Measurements from ENCODE around the gene SLC12A3. TPM values are rescaled to one million over a fixed set of nuclear protein-coding genes. Genes with fewer than 3 reads are reported as not detected.
"Not testable (repeated sequence)": the region's sequence is repeated elsewhere in the genome, so short reads cannot be mapped to it uniquely, and the experiment has no call there.

Gene SLC12A3
- total RNA-seq, 3 donors from 2014 or later: not detected

DNA sequence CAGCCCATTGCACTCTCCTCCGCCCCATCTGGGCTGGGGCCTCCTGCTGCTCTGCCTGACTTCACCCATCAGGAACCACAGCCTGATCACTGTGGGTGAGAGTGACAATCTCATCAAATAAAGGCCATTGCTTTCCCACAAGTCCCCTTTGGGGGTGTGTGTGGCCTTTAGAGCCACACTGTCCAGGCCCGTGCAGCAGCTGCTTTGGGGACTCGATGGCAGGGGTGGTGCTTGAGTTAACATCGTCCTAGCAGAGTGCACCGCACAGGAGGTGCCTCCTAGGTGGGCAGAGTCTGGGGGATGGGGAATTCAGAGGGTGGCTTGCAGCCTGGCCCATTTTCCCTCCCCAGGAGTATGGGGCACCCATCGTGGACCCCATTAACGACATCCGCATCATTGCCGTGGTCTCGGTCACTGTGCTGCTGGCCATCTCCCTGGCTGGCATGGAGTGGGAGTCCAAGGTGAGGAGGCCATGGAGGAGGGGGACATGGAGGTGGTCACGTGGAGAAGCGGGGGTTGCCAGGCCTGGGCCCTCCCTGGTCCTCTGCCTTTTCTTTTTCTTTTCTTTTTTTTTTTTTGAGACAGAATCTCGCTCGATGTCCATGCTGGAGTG, 5.4 kb downstream of the SLC12A3 start:
- H3K27me3 Mint-ChIP-seq (ENCODE audit: low read depth): no peaks in the 10 kb centered on the region
- no peak for ATAC-seq

DNA sequence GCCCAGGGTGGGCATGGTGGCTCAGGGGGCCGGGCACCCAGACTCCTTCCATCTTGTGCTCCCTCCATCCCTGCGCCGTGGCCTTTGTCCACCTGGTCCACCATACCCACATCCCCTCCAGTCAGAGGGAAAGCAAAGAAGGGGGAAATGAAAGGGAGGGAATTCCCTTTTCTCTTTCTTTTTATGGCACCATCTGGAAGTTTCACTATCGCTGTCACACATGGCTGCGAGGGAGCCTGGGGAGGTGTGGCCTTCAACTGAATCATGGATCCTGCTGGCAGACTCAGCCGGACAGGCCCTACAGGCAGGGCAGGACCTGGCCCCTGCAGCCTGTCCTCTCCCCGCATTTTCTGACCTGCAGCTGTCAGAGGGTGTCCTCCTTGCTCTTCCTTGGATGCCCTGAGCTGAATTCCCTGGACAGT, 6.2 kb downstream of the SLC12A3 start:
- no peaks in the 10 kb centered on the region for H3K27me3 Mint-ChIP-seq (ENCODE audit: low read depth)
- H3K4me3 Mint-ChIP-seq: no peak overlapping the region
- H3K4me1 Mint-ChIP-seq (ENCODE audit: low read depth): peaks cover 5% of the 10 kb centered on the region
- ATAC-seq: no peak
- no peaks in the 10 kb centered on the region for H3K9me3 Mint-ChIP-seq
- H3K36me3 Mint-ChIP-seq (ENCODE audit: insufficient read depth): no peaks in the 10 kb centered on the region
- no peak for DNase-seq

More for the DNA sequence above, 5.4 kb downstream of the SLC12A3 start:
- H3K4me3 Mint-ChIP-seq: no peak overlapping the region
- DNase-seq: no peak
- H3K36me3 Mint-ChIP-seq (ENCODE audit: insufficient read depth): no peaks in the 10 kb centered on the region
- H3K9me3 Mint-ChIP-seq: no peaks in the 10 kb centered on the region
- H3K4me1 Mint-ChIP-seq (ENCODE audit: low read depth): peaks cover 5% of the 10 kb centered on the region

DNA sequence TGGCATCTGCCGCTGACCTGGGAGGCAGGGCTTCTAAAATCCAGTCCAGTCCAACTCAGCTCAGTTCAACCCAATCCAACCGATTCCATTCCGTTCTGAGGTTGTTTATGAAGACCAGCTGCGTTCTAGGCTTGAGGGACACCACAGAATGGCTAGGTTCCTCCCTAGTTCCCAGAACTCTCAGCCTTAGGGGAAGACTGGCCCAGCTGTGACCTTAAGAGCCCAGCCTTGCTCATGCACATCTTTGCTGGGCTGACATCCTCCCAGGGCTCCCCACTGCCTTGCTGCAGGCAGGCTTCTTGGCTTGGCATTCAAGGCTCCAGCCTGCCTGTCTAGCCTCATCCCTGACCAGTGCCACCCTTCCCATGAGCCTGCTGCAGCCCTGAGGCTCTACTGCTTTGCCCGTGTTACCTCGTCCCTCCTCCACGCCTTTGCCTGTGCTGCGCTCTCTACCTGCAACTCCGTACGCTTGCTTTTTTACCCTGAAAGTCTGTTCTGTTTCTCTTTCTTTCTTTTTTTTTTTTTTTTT, 7.9 kb downstream of the SLC12A3 start:
- no peaks in the 10 kb centered on the region for H3K9me3 Mint-ChIP-seq
- ATAC-seq (no peak), DNase-seq (no peak)
- no peaks in the 10 kb centered on the region for H3K27me3 Mint-ChIP-seq (ENCODE audit: low read depth)
- no peak overlapping the region for H3K4me3 Mint-ChIP-seq
- H3K36me3 Mint-ChIP-seq (ENCODE audit: insufficient read depth): no peaks in the 10 kb centered on the region
- no peaks in the 10 kb centered on the region for H3K4me1 Mint-ChIP-seq (ENCODE audit: low read depth)

DNA sequence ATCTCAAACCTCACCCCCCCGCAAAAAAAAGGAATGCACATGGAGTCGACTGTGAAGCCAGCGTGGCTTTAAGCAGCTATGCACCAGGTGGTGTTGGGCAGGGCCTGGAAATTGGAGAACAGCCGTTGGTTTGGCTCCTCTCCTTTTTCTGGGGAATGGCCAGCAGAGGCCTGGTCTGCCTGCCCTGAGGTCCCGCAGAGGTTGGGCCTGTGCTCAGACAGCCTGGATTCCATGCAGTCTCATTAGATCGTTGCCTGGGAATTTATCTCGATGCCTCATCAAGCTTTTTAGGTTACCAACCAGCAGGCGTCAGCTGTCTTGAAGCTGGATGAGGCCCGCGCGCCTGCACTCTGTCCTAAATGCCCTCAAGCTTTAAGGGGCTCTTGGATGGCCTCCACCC, 9.8 kb downstream of the SLC12A3 start:
- no peaks in the 10 kb centered on the region for H3K4me1 Mint-ChIP-seq (ENCODE audit: low read depth)
- DNase-seq (no peak), ATAC-seq (no peak)
- H3K9me3 Mint-ChIP-seq: no peaks in the 10 kb centered on the region
- H3K36me3 Mint-ChIP-seq (ENCODE audit: insufficient read depth): no peaks in the 10 kb centered on the region
- no peaks in the 10 kb centered on the region for H3K27me3 Mint-ChIP-seq (ENCODE audit: low read depth)
- H3K4me3 Mint-ChIP-seq: no peak overlapping the region

DNA sequence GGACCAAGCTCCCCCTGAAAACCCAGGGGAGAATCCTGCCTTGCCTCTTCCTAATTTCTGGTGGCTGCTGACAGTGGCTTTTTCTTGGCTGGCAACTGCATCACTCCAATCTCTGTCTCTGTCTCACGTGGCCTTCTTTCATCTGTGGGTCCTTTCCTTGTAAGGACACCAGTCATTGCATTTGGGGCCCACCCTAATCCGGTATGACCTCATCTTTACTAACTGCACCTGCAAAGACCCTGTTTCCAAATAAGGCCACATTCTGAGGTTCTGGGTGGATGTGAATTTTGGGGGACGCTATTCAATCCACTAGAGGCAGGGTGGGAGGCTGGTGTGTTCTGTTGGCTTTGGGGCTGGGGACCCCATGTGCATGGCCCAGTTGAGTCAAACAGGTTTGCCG, 11.0 kb downstream of the SLC12A3 start:
- H3K4me1 Mint-ChIP-seq (ENCODE audit: low read depth): no peaks in the 10 kb centered on the region
- no peaks in the 10 kb centered on the region for H3K36me3 Mint-ChIP-seq (ENCODE audit: insufficient read depth)
- no peak for ATAC-seq
- no peak for DNase-seq
- H3K27me3 Mint-ChIP-seq (ENCODE audit: low read depth): no peaks in the 10 kb centered on the region
- no peaks in the 10 kb centered on the region for H3K9me3 Mint-ChIP-seq
- H3K4me3 Mint-ChIP-seq: no peak overlapping the region

DNA sequence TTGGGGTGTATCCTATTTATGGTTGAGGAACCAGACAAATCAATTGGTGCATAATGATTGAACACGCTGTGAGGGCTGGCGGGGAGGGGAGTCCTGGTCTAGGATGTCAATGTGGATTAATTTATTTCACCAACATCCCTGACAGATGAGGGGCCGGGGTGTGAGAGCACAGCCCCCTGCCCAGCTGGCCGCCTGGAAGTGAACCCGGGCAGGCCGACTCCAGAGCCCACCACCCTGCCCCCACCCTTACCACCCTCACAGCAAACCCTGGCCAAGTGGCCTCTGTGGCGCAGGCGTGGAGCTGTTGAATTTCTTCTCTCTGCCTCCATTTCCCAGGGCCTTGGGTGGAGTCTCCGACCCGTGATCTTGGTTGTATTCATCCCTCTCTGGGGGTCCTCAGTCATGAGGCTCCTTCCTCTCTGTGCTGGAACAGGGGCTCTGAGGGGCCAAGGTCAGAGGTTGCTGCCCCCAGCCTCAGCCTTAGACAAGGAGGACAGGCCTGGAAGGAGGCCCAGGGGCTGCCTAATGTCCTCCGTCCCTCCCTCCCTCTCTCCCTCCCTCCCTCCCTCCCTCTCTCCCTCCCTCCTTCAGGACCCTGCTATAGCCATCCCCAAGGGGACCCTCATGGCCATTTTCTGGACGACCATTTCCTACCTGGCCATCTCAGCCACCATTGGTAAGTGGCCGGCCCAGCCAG, 12.6 kb downstream of the SLC12A3 start:
- DNase-seq (no peak), ATAC-seq (no peak)
- H3K9me3 Mint-ChIP-seq: no peaks in the 10 kb centered on the region
- no peaks in the 10 kb centered on the region for H3K4me1 Mint-ChIP-seq (ENCODE audit: low read depth)
- no peaks in the 10 kb centered on the region for H3K27me3 Mint-ChIP-seq (ENCODE audit: low read depth)
- no peak overlapping the region for H3K4me3 Mint-ChIP-seq
- no peaks in the 10 kb centered on the region for H3K36me3 Mint-ChIP-seq (ENCODE audit: insufficient read depth)

DNA sequence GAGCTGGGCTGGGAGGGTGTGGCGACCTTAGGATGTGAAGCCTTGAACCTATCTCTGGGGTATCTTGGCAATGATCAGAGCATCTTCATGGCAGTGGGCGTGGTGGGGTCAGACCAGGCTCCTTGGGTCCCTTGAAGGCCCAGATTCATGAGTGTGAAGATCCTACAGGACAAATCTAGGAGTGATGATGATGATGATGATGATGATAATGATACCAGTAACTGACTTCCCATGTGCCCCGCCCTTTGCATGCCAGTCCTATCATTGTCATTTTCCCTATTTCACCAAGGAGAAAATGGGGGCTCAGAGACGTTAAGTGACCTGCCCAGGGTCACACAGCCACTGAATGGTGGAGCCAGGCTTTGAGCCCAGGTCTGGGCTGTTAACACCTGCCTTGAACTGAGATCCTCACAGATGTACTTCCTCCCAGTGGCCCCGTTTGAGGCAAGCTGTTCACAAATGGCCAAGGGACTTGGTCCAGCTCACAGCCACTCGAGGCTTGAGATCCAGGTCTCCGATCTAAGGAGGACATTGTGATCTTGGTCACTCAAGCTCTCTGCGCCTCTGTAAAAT, 13.4 kb downstream of the SLC12A3 start:
- Mint-ChIP-seq H3K27me3 (ENCODE audit: low read depth) (no peaks in the 10 kb centered on the region), H3K36me3 (ENCODE audit: insufficient read depth) (no peaks in the 10 kb centered on the region), H3K9me3 (no peaks in the 10 kb centered on the region), H3K4me3 (no peak overlapping the region), H3K4me1 (ENCODE audit: low read depth) (no peaks in the 10 kb centered on the region)
- ATAC-seq: no peak
- no peak for DNase-seq

DNA sequence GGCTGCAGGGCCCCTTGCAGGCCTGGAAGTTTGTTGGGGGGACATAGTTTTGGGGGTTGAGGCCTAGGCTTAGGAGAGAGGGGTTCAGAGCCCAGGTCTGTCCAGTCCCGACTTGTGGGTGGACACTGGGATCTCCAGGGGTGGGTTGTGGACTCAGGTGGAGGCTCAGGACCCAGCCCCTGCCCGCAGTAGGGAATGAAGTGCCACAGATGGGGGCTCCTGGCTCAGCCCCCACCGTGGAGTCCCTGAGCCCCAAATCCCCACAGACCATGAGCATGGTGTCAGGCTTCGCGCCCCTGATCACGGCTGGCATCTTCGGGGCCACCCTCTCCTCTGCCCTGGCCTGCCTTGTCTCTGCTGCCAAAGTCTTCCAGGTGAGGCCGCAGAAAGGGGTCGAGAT, 14.3 kb downstream of the SLC12A3 start:
- no peak overlapping the region for H3K4me3 Mint-ChIP-seq
- no peaks in the 10 kb centered on the region for H3K9me3 Mint-ChIP-seq

DNA sequence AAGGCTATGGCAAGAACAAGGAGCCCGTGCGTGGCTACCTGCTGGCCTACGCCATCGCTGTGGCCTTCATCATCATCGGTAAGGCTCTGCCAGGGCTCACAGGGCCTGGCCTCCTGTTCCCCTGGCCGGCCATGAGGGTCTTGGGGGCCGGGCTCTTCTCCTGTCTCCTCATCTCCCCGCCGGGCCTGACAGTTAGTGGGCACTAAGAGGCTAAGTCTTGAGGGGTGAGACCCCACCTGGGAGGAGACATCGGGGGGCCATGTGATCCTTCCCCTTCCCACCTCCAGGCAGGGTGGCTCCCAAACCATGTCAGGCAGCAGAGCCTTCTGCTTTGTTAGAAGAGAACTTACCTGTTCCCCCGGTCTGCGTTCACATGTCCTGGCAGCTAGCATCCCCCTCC, 15.2 kb downstream of the SLC12A3 start:
- no peak for DNase-seq
- H3K4me3 Mint-ChIP-seq: no peak overlapping the region
- H3K27me3 Mint-ChIP-seq (ENCODE audit: low read depth): no peaks in the 10 kb centered on the region

More for the DNA sequence above, 14.3 kb downstream of the SLC12A3 start:
- H3K27me3 Mint-ChIP-seq (ENCODE audit: low read depth): no peaks in the 10 kb centered on the region
- H3K36me3 Mint-ChIP-seq (ENCODE audit: insufficient read depth): no peaks in the 10 kb centered on the region
- H3K4me1 Mint-ChIP-seq (ENCODE audit: low read depth): no peaks in the 10 kb centered on the region
- DNase-seq: no peak
- no peak for ATAC-seq

DNA sequence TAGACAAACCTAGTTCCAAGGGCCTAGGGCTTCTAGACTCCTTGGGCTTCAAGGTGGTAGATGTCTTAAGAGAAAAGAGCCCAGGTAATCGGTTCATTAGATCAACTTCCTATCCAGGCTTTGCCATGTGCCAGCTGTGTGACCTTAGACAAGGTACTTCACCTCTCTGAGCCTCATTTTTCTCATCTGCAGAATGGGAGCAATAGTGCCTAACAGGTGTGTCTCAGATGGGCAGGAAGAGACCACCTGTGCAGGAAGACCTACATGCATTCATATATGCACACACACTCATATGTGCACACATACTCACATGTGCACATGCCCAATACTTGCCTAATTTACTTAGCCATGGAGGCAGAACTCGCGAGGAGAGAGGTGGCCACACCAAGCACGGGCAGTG, 15.7 kb downstream of the SLC12A3 start:
- DNase-seq (no peak), ATAC-seq (no peak)
- Mint-ChIP-seq H3K4me1 (ENCODE audit: low read depth) (no peaks in the 10 kb centered on the region), H3K4me3 (no peak overlapping the region), H3K36me3 (ENCODE audit: insufficient read depth) (no peaks in the 10 kb centered on the region), H3K9me3 (no peaks in the 10 kb centered on the region), H3K27me3 (ENCODE audit: low read depth) (no peaks in the 10 kb centered on the region)

More for the DNA sequence above, 15.2 kb downstream of the SLC12A3 start:
- Mint-ChIP-seq H3K4me1 (ENCODE audit: low read depth) (no peaks in the 10 kb centered on the region), H3K9me3 (no peaks in the 10 kb centered on the region), H3K36me3 (ENCODE audit: insufficient read depth) (no peaks in the 10 kb centered on the region)
- no peak for ATAC-seq

DNA sequence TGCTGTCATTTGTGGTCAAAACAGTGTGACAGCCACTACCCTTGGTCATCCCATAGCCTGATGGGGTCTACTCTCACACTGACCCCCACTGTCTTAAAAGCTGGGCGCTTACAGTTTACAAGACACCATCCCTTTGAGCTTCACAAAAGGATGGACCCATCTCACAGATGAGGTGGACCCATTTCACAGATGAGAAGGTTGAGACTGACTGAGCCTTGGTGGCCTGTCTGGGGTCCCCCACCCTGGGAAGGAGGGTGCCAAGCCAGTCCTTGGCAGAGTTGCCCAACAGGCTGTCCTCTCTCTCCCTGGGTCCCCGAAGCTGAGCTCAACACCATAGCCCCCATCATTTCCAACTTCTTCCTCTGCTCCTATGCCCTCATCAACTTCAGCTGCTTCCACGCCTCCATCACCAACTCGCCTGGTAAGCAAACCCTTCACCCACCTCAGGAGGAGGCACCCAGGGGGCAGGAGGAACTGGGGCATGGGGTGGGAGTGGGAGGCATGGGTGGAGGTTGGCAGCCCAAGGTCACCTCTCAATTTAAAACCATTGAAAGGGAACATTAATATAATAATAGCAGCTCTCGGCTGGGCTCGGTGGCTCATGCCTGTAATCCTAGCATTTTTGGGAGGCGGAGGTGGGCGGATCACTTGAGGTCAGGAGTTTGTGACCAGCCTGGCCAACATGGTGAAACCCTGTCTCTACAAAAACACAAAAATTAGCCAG, 17.2 kb downstream of the SLC12A3 start:
- no peaks in the 10 kb centered on the region for H3K36me3 Mint-ChIP-seq (ENCODE audit: insufficient read depth)
- no peaks in the 10 kb centered on the region for H3K27me3 Mint-ChIP-seq (ENCODE audit: low read depth)
- DNase-seq (no peak), ATAC-seq (no peak)
- H3K4me1 Mint-ChIP-seq (ENCODE audit: low read depth): no peaks in the 10 kb centered on the region
- H3K9me3 Mint-ChIP-seq: no peaks in the 10 kb centered on the region
- H3K4me3 Mint-ChIP-seq: no peak overlapping the region

DNA sequence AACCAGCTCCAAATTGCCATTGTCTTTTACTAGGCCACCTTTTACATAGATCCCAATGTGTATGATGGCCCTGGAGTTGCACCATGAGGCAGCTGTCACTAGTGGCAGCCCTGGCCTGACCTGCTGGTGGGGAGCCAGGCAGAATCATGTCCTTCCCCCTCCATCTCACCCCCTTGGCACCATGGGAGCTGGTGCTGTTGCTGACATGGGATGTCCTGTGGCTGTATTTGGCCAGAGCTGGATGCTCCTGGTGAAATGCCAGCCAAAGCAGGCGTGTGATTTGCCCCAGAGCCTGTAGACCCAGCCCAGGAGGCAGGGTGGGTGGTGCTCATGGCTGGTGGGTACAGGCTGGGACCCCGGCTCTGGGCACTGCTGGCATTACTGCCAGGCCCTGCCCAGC, 18.6 kb downstream of the SLC12A3 start:
- no peak for DNase-seq
- Mint-ChIP-seq H3K4me1 (ENCODE audit: low read depth) (no peaks in the 10 kb centered on the region), H3K4me3 (no peak overlapping the region), H3K36me3 (ENCODE audit: insufficient read depth) (no peaks in the 10 kb centered on the region), H3K9me3 (no peaks in the 10 kb centered on the region), H3K27me3 (ENCODE audit: low read depth) (no peaks in the 10 kb centered on the region)
- ATAC-seq: no peak

DNA sequence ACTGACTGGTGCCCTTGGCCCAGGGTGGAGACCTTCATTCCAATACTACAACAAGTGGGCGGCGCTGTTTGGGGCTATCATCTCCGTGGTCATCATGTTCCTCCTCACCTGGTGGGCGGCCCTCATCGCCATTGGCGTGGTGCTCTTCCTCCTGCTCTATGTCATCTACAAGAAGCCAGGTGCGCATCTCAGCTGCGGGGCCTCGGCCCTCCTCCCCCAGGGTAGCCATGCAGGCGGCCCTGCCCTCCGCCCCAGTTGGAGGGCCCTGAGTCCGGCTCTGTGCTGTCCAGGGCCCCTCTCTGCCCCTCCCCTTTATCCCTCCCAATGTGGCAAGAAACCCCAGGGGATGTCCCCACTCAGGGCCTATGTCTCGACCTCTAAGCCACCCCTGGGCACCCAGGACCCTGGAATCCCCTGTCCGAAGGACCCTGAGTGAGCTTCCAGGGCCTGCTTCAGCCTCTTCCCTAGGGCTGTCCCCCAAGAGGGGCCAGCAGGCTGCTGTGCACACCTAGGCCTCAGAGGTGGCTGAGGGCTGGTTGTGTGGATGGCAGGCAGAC, 19.1 kb downstream of the SLC12A3 start:
- no peaks in the 10 kb centered on the region for H3K9me3 Mint-ChIP-seq
- H3K27me3 Mint-ChIP-seq (ENCODE audit: low read depth): no peaks in the 10 kb centered on the region
- H3K4me3 Mint-ChIP-seq: no peak overlapping the region
- ATAC-seq: no peak
- DNase-seq: no peak
- no peaks in the 10 kb centered on the region for H3K4me1 Mint-ChIP-seq (ENCODE audit: low read depth)
- H3K36me3 Mint-ChIP-seq (ENCODE audit: insufficient read depth): no peaks in the 10 kb centered on the region

DNA sequence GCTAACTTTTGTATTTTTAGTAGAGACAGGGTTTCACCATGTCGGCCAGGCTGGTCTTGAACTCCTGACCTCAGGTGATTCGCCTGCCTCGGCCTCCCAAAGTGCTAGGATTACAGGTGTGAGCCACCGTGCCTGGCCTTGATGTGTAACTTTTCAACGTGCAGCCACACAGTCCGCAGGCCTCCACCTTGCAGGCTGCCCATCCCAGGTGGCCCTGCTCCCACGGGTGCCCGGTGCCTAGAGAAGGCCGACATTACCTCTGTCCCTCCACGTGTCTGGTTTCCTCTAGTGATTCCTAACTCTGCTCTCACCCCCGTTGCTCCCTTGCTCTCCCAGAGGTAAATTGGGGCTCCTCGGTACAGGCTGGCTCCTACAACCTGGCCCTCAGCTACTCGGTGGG, 19.9 kb downstream of the SLC12A3 start:
- not testable (repeated sequence) for H3K36me3 Mint-ChIP-seq (ENCODE audit: insufficient read depth); ATAC-seq; H3K4me1 Mint-ChIP-seq (ENCODE audit: low read depth); H3K27me3 Mint-ChIP-seq (ENCODE audit: low read depth); H3K9me3 Mint-ChIP-seq; DNase-seq; H3K4me3 Mint-ChIP-seq
